Neural cell (in vitro differentiated cells): Measurements from ENCODE around the gene FBXW8. TPM values are rescaled to one million over a fixed set of nuclear protein-coding genes. Genes with fewer than 3 reads are reported as not detected.

ENCODE experiments used
- H2AFZ ChIP-seq: fragments of 200-600, 300-800 bp; sonication (generic), shearing (Covaris generic); 2 replicates; pipeline ENCODE4 v1.6.0; 2014; ENCODE audit warnings: low read depth, mild to moderate bottlenecking, antibody characterized with exemption, low read length, moderate library complexity
- H3F3A ChIP-seq: fragments of 200-600 bp; shearing (Covaris generic); 2 replicates; pipeline ENCODE4 v1.6.1; 2016; ENCODE audit warnings: mild to moderate bottlenecking, moderate library complexity, mixed read lengths, antibody characterized with exemption, low read length; ENCODE audit not compliant: insufficient read depth, poor library complexity, severe bottlenecking
- H3K27ac ChIP-seq: fragments of 200-600, 300-800 bp; sonication (generic), shearing (Covaris generic); 2 replicates; pipeline ENCODE4 v1.5.1; 2014; ENCODE audit warnings: mild to moderate bottlenecking, low read length, moderate library complexity
- H3K27me3 ChIP-seq: fragments of 300-800, 200-600 bp; sonication (generic), shearing (Covaris generic); 2 replicates; pipeline ENCODE4 v1.6.0; 2014; ENCODE audit warnings: mild to moderate bottlenecking, low read depth, low read length, moderate library complexity; ENCODE audit not compliant: insufficient read depth
- H3K36me3 ChIP-seq: fragments of 300-800, 200-600 bp; sonication (generic), shearing (Covaris generic); 2 replicates; pipeline ENCODE4 v1.5.1; 2014; ENCODE audit warnings: mild to moderate bottlenecking, antibody characterized with exemption, low read length, moderate library complexity; ENCODE audit not compliant: insufficient read depth
- H3K4me2 ChIP-seq: fragments of 300-800, 200-600 bp; sonication (generic), shearing (Covaris generic); 2 replicates; pipeline ENCODE4 v1.6.0; 2014; ENCODE audit warnings: mild to moderate bottlenecking, low read length
- H3K4me3 ChIP-seq: fragments of 300-800, 200-600 bp; sonication (generic), shearing (Covaris generic); 2 replicates; pipeline ENCODE4 v1.5.1; 2014; ENCODE audit warnings: mild to moderate bottlenecking, low read length, moderate library complexity
- H3K79me2 ChIP-seq: fragments of 200-600 bp; shearing (Covaris generic); replicated peaks from 2 replicates; pipeline ENCODE4 v1.6.0; 2014; ENCODE audit warnings: mild to moderate bottlenecking, low read length, moderate library complexity; ENCODE audit not compliant: insufficient read depth
- H3K9ac ChIP-seq: fragments of 300-800, 200-600 bp; sonication (generic), shearing (Covaris generic); 2 replicates; pipeline ENCODE4 v1.6.1; 2016; ENCODE audit warnings: mild to moderate bottlenecking, low read length, mixed read lengths
- H3K9me2 ChIP-seq: fragments of 200-600 bp; shearing (Covaris generic); 2 replicates; pipeline ENCODE4 v1.6.1; 2016; ENCODE audit warnings: mild to moderate bottlenecking, low read length, mixed read lengths; ENCODE audit not compliant: insufficient read depth
- H3K9me3 ChIP-seq: fragments of 200-600, 300-800 bp; sonication (generic), shearing (Covaris generic); 2 replicates; pipeline ENCODE4 v1.6.1; 2016; ENCODE audit warnings: mild to moderate bottlenecking, mixed run types, low read length, moderate library complexity, mixed read lengths
- H4K20me1 ChIP-seq: fragments of 200-600 bp; shearing (Covaris generic); 2 replicates; pipeline ENCODE4 v1.6.1; 2016; ENCODE audit warnings: mild to moderate bottlenecking, mixed run types; ENCODE audit not compliant: insufficient read depth
- CTCF ChIP-seq: fragments of 450-650 bp; IDR thresholded peaks from 2 replicates; pipeline ENCODE4 v1.5.1; 2014; ENCODE audit warnings: antibody characterized with exemption, mild to moderate bottlenecking, moderate library complexity; ENCODE audit not compliant: poor library complexity, severe bottlenecking
- EP300 ChIP-seq: fragments of 450-650 bp; conservative IDR thresholded peaks from 2 replicates; pipeline ENCODE4 v1.6.1; 2014; ENCODE audit warnings: antibody characterized with exemption, mild to moderate bottlenecking, moderate library complexity; ENCODE audit not compliant: poor library complexity, severe bottlenecking
- EZH2 ChIP-seq: fragments of 200-600, 300-800 bp; shearing (Covaris generic), sonication (generic); IDR thresholded peaks from 2 replicates; pipeline ENCODE4 v1.6.1; 2014; ENCODE audit warnings: antibody characterized with exemption, low read length, borderline replicate concordance, mild to moderate bottlenecking; ENCODE audit not compliant: insufficient read depth, poor library complexity, severe bottlenecking
- MXI1 ChIP-seq: fragments of 450-650 bp; conservative IDR thresholded peaks from 2 replicates; pipeline ENCODE4 v1.6.1; 2014; ENCODE audit warnings: antibody characterized with exemption, mild to moderate bottlenecking; ENCODE audit not compliant: poor library complexity, severe bottlenecking
- POLR2AphosphoS5 ChIP-seq: IDR thresholded peaks from 2 replicates; pipeline ENCODE4 v1.6.1; 2012
- RAD21 ChIP-seq: fragments of 450-650 bp; conservative IDR thresholded peaks from 2 replicates; pipeline ENCODE4 v1.6.1; 2014; ENCODE audit warnings: antibody characterized with exemption, mild to moderate bottlenecking, moderate library complexity
- REST ChIP-seq: IDR thresholded peaks from 2 replicates; pipeline ENCODE4 v1.6.1; 2012; ENCODE audit warnings: borderline replicate concordance
- SMC3 ChIP-seq: fragments of 450-650 bp; conservative IDR thresholded peaks from 2 replicates; pipeline ENCODE4 v1.6.1; 2014; ENCODE audit warnings: antibody characterized with exemption, mild to moderate bottlenecking, moderate library complexity; ENCODE audit not compliant: poor library complexity
- TAF1 ChIP-seq: IDR thresholded peaks from 2 replicates; pipeline ENCODE4 v1.6.1; 2012; ENCODE audit warnings: low read depth
- polyA plus RNA-seq: library from polyadenylated mRNA; depleted of rRNA; stranded (reverse); fragments of >200 nt; gene quantifications from 2 replicates; pipeline ENCODE4 v1.2.3, GENCODE V29; 2014

FBXW8 gene
- polyA plus RNA-seq, 1 donor from 2014 or later: 5.6 TPM

GRCh38 chr12:117006333-117006732 lies 95.6 kb downstream of the FBXW8 start:
- Histone ChIP-seq H3K4me3 (no peak overlapping the region), H3K27me3 (no peaks in the 10 kb centered on the region), H3K9ac (no peak overlapping the region), H3K9me2 (no peaks in the 10 kb centered on the region), H3K9me3 (no peaks in the 10 kb centered on the region), H3K4me2 (no peak overlapping the region), H2AFZ (no peak overlapping the region), H3K36me3 (peaks cover 3% of the 10 kb centered on the region), H4K20me1 (no peaks in the 10 kb centered on the region), H3K27ac (no peak overlapping the region), H3K79me2 (no peaks in the 10 kb centered on the region), H3F3A (no peaks in the 10 kb centered on the region)
- TF ChIP-seq EZH2 (no peak), POLR2AphosphoS5 (no peak), RAD21 (no peak), SMC3 (no peak), REST (no peak), TAF1 (no peak), EP300 (no peak), CTCF (no peak), MXI1 (no peak)

- H2AFZ ChIP-seq: no peak overlapping the region
- no peaks in the 10 kb centered on the region for H3K79me2 ChIP-seq
- H3K9me3 ChIP-seq: no peaks in the 10 kb centered on the region
- no peaks in the 10 kb centered on the region for H3K27me3 ChIP-seq
- H3K9ac ChIP-seq: no peak overlapping the region
- H3K4me2 ChIP-seq: no peak overlapping the region
- peaks cover 3% of the 10 kb centered on the region for H3K36me3 ChIP-seq
- no peaks in the 10 kb centered on the region for H4K20me1 ChIP-seq
- TF ChIP-seq EZH2: no peak
- no peak for TF ChIP-seq MXI1
- TF ChIP-seq TAF1: no peak
- no peak for TF ChIP-seq POLR2AphosphoS5
- TF ChIP-seq EP300: no peak
- TF ChIP-seq REST: no peak
- TF ChIP-seq SMC3: no peak
- no peak for TF ChIP-seq CTCF
- no peak for TF ChIP-seq RAD21
- no peaks in the 10 kb centered on the region for H3F3A ChIP-seq
- no peak overlapping the region for H3K27ac ChIP-seq
- no peaks in the 10 kb centered on the region for H3K9me2 ChIP-seq
- no peak overlapping the region for H3K4me3 ChIP-seq
These were observed 96.8 kb downstream of the FBXW8 start for GRCh38 chr12:117007577-117007976.
